HG03565 (cell line): Measurements from ENCODE around the gene NFKB1.
"Not testable (repeated sequence)": the region's sequence is repeated elsewhere in the genome, so short reads cannot be mapped to it uniquely, and the experiment has no call there.

ENCODE experiments used
- ATAC-seq: cut with Tn5 transposase; IDR thresholded peaks from one replicate; pipeline ENCODE4 v1.9.1; 2021; ENCODE audit warnings: mild to moderate bottlenecking, moderate library complexity; ENCODE audit not compliant: unreplicated experiment

Gene NFKB1, protein sequence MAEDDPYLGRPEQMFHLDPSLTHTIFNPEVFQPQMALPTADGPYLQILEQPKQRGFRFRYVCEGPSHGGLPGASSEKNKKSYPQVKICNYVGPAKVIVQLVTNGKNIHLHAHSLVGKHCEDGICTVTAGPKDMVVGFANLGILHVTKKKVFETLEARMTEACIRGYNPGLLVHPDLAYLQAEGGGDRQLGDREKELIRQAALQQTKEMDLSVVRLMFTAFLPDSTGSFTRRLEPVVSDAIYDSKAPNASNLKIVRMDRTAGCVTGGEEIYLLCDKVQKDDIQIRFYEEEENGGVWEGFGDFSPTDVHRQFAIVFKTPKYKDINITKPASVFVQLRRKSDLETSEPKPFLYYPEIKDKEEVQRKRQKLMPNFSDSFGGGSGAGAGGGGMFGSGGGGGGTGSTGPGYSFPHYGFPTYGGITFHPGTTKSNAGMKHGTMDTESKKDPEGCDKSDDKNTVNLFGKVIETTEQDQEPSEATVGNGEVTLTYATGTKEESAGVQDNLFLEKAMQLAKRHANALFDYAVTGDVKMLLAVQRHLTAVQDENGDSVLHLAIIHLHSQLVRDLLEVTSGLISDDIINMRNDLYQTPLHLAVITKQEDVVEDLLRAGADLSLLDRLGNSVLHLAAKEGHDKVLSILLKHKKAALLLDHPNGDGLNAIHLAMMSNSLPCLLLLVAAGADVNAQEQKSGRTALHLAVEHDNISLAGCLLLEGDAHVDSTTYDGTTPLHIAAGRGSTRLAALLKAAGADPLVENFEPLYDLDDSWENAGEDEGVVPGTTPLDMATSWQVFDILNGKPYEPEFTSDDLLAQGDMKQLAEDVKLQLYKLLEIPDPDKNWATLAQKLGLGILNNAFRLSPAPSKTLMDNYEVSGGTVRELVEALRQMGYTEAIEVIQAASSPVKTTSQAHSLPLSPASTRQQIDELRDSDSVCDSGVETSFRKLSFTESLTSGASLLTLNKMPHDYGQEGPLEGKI

DNA sequence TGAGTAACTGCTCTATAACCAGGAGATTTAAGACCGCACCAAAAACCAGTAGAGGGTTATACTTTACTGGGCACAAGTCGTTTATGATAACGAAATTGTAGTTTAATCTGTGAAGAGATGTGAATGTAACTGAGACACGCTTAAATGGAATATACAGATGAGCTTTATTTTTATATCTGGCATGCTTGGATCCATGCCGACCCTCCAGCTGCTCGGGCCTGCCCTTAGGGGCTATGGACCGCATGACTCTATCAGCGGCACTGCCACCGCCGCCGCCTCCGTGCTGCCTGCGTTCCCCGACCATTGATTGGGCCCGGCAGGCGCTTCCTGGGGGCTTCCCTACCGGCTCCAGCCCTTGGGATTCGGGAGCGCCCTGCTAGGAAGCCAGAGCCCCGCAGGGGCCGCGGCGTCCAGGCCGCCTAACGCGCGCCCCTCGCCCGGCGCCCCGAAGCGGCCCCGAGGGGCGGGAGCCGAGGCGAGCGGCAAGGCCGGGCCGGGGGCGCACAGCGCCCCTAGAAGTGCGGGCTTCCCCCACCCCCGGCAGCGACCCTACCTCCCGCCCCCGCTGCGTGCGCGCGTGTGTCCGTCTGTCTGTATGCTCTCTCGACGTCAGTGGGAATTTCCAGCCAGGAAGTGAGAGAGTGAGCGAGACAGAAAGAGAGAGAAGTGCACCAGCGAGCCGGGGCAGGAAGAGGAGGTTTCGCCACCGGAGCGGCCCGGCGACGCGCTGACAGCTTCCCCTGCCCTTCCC, at the start of gene NFKB1:
TSS of gene NFKB1 (plus strand) at position 664 of the 751 bp plus-strand sequence. CDS start 24,160 bp downstream, outside the sequence.
- peak; percentile 44 for ATAC-seq

DNA sequence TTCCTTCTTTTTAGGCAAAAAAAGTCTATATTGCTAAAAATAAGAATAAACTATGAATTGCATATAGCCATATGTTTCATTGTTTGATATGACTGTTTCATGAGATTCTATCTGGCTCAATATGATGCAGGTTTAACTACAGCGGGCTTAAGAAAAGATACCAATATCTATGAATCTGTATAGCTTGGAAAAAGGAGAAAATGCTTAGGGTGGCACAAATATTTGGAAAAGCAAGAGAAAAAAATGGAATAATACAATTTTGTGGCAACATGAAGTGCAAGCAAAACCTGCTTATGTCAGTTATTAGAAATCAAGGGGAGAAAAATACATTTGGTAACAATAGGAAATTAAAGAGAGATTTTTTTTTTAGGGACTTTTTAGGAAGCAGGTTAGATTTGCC, 48.3 kb upstream of the NFKB1 start:
- ATAC-seq, result no peak

DNA sequence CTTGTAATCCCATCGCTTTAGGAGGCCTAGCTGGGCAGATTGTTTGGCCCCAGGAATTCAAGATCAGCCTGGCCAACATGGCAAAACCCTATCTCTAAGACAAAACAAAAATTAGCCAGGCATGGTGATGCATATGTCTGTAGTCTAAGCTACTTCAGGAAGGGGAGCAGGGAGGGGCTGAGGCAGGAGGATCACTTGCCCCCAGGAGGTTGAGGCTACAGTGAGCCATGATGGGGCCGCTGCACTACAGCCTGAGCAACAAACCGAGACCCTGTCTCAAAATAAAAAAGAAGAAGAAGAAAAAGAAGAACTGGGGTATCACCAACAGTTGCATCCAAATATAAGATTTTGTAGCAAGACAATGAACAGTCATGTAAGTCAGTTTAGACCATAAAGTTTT, 47.3 kb upstream of the NFKB1 start:
- no peak for ATAC-seq

DNA sequence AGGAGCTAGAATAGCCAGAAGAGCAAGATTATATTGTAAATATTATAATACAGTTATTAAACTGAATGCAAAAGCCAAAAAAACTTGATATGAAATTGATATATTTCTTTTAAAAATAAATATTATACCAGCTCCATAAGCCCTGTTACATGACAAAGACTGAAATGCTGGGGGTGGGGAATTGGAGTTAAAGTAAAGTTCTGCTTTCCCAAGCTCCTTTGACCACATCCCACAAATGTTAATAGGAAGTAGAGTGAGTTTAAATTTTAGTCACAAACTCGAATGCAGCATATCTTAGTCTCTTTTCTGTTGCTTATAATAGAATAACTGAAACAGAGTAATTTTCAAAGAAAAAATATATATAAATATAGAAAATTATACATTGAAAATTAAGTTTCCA, 46.9 kb upstream of the NFKB1 start:
- no peak for ATAC-seq

DNA sequence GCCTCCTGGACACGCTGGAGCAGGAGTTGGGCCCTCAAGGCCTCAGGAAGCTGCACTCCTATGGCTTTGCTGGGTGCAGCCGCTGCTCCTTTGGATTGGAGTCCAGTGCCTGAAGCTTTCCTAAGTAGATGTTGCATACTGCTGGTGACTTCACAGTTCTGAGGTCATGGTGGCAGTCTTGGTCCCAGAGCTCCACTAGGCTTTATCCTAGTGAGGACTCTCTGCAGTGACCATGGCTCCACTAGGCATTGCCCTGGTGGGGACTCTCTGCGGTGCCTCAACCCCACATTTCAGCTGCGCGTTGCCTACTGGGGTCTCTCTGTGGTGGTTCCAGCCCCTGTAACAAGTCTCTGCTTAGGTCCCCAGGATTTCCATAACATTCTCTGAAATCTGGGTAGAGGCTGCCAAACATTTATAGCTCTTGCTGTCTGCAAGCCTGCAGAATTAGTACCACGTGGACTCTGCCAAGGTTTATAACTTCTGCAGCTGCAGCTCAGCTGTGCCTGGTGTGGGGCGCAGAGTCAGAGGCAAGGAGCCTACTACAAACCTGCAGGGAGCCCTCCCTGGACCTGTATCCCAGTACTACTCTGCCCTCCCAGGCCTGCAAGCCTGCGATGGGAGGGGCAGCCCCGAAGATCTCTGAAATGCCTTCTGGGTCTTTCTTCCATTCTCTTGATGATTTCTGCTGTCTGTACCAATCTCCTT, 46.0 kb upstream of the NFKB1 start:
- no peak for ATAC-seq

DNA sequence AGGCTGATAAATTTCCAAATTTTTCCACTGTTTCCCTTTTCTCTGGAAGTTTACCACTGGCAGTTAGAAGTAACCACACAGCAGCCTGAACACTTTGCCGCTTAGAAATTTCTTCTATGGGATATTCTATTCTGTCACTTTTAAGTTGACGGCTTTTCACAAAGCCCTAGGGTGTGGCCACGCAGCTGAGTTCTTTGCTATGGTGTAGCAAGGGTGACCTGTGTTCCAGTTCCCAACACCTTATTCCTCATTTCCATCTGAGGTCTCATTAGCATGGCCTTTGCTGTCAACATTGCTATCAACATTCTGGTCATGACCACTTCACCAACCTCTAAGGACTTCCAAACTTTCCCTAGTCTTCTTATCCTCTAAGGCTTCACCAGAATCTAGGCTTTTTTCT, 45.4 kb upstream of the NFKB1 start:
- ATAC-seq, result no peak

DNA sequence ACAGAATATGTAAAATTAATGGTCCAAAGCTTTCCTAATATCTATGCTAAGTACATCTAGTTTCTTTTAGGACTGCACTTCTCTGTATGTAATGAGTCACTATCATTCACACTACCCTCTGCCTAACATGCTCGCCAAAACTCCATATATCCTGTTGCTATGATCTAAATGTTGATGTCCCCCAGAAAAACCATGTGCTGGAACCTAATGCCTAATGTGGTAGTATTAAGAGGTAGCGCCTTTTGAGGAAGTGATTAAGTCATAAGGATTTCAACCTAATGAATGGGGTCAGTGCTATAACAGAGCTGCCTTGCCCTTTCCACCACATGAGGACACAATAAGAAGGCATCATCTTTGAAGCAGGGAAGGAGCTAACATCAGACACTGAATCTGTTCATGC, 34.9 kb upstream of the NFKB1 start:
- no peak for ATAC-seq

DNA sequence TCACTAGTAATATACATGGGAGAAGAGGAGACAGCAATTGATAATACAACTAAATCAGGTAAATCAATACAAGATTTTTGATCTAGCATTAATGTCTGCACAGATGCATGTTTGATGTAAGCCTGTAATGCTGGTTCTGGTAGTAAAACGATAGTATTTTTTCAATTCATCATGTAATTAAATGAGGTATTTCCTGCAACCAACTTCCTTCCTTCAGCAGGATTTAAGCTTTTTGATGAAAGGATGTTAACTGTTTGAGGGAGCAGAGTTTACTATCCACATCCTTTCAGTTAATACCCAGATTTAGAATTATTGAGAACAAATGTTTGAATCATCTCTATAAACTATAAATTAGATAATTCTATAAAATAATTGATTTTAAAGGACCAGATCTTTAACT, 31.4 kb upstream of the NFKB1 start:
- ATAC-seq, result no peak

DNA sequence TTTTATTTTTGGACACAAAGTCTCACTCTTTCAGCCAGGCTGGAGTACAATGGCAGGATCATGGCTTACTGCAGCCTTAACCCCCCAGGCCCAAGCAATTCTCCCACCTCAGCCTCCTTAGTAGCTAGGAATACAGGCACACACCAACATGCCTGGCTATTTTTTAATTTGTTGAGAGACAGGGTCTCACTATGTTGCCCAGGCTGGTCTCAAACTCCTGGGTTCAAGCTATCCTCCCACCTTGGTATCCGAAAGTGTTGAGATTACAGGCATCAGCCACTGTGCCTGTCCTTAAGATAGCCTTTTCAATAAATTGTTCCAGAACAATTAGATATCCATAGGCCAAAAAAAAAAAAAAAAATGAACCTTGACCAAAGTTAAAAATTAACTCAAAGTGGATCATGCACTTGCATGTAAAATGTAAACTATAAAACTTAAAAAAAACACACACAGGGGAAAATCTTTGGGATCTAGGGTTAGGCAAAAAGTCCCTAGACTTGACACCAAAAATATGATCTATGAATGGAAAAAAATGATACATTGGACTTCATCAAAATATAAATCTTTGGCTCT, 28.6 kb upstream of the NFKB1 start:
- no peak for ATAC-seq

DNA sequence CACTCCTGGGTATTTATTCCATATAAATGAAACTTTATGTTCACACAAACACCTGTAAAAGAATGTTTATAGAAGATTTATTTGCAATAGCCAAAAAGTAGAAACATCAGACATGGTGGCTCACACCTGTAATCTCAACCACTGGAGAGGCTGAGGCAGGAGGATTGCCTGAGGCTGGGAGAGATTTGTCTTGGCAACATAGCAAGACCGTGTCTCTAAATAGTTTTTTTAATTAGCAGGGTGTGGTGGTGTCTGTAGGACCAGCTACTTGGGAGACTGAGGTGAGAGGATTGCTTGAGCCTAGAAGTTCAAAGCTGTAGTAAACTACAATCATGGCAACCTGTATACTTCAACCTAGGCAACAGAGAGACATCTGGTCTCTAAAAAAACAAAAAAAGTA, 27.7 kb upstream of the NFKB1 start:
- ATAC-seq, result no peak

DNA sequence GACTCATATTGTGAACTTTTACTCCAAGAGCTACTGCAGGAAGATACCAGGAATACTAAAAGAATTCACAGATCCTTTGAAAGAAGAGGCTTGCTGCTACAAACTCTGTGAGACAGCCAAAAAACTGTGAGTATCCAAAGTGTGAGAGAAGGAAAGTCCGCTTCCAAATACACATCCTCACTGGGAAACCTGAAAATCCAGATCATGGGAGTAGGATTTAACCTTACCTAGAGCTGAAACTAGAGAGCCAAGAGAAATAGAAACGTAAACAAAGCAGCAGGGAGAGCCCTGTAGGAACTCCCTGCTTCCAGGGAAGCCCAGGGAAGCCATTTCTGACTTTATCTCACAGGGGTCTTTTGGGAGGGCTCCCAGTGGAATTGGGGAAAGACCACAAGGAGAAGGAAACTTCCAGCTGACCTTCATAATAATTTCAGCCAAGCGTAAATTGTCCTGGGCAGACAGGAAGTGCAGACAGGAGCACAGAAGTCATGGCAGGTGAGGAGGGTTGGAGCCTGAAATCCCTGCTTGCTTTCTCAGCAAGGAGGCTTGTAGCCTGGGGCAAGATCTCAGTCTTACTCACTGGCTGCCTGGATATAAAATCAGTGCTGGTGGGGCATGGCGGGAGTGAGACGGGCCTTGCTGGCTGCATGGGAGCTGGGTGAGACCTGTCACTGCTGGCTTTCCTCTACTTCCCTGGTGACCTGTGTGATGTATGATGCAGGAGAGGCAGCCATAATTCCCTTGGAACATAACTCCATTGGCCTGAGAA, 26.2 kb upstream of the NFKB1 start:
- ATAC-seq, result no peak

DNA sequence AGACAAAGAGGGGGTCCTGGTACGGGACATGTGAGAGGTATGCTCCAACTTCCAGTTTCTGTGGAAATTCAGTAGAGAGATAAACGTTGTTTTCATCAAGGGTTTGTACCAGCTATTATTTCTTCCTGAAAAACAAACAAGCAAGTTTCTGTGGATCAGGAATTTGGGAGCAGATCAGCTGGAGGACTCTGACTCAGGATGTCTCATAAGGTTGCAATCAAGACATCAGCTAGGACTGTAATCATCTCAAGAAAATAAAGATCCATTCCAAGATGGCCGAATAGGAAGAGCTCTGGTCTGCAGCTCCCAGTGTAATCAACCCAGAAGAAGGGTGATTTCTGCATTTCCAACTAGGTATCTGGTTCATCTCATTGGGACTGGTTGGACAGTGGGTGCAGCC, 23.5 kb upstream of the NFKB1 start:
- ATAC-seq, result no peak

DNA sequence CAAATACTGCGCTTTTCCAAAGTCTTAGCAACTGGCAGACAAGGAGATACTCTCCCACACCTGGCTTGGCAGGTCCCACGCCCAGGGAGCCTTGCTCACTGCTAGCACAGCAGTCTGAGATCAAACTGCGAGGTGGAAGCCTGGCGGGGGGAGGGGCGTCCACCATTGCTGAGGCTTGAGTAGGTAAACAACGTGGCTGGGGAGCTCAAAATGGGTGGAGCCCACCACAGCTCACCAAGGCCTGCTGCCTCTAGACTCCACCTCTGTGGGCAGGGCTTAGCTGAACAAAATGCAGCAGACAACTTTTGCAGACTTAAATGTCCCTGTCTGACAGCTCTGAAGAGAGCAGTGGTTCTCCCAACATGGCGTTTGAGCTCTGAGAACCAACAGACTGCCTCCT, 23.0 kb upstream of the NFKB1 start:
- no peak for ATAC-seq

DNA sequence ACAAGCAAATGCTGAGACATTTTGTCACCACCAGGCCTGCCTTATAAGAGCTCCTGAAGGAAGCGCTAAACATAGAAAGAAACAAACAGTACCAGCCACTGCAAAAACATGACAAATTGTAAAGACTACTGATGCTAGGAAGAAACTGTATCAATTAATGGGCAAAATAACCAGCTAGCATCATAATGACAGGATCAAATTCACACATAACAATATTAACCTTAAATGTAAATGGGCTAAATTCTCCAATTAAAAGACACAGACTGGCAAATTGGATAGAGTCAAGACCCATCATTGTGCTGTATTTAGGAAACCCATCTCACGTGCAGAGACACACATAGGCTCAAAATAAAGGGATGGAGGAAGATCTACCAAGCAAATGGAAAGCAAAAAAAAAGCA, 21.3 kb upstream of the NFKB1 start:
- not testable (repeated sequence) for ATAC-seq

DNA sequence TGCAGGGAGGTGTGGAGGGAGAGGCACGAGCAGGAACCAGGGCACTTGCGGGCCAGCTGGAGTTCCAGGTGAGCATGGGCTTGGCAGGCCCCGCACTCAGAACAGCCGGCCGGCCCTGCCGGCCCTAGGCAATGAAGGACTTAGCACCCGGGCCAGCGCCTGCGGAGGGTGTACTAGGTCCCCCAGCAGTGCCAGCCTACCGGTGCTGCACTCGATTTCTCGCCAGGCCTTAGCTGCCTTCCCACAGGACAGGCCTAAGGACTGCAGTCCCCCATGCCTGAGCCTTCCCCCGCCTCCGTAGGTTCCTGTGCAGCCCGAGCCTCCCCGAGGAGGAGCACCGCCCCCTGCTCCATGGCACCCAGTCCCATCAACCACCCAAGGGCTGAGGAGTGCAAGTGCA, 18.0 kb upstream of the NFKB1 start:
- no peak for ATAC-seq

DNA sequence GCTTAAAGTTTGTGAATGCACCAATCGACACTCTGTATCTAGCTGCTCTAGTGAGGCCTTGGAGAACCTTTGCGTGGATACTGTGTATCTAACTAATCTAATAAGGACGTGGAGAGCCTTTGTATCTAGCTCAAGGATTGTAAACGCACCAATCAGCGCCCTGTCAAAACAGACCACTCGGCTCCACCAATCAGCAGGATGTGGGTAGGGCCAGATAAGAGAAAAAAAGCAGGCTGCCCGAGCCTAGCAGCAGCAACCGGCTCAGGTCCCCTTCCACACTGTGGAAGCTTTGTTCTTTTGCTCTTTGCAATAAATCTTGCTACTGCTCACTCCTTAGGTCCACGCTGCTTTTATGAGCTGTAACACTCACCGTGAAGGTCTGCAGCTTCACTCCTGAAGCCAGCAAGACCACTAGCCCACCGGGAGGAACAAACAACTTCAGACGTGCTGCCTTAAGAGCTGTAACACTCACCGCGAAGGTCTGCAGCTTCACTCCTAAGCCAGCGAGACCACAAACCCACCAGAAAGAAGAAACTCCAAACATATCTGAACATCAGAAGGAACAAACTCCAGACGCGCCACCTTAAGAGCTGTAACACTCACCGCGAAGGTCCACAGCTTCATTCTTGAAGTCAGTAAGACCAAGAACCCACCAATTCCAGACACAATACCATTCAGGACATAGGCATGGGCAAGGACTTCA, 17.0 kb upstream of the NFKB1 start:
- not testable (repeated sequence) for ATAC-seq

DNA sequence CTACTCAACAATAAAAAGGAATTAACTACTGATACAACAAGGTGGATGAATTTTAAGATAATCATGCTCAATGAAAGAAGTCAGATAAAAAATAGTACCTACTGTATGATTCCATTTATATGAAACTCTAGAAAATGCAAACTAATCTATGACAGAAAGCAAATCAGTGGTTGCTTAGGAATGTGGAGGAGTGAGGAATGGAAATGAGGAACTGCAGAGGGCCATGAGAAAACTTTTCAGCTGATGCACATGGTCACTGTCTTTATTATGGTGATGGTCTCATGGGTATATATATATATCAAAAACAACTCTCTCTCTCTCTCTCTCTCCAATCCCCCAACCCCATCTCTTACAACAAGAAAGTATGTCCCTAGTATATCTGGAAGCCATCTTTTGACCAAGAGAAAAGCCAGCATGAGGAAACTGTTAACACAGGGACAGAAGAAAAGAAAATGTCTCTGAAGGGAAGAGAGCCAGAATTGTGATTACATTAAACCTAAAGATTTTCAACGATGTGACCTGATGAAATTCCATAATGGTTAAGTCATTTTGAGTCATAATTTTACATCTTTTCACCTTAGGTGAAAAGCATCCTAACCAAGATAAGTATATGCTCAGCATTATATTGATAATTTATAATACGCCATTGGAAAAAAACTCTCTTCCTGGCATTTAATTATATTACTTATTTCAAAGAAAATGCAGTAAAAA, 8.5 kb upstream of the NFKB1 start:
- no peak for ATAC-seq

DNA sequence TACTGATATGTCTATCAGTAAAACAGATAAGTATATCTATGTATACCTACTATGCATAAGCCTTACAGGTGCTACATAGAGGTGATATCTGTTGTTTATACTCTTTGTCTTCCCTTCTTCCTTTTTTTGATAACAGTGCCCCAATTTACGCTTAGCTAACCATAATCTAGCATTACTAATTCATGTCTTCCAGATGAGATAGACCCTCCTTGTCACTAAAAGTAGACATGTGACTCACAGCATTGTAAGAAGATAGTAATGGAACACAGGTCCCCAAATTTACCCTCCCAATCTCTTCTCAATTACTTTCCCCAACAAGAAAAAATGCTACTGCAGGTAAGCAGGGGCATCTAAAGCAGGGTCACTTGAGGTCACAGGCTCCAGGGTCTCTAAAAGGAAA, 7.9 kb upstream of the NFKB1 start:
- ATAC-seq, result no peak
